ENCODE measurements around the gene METTL9.

Gene METTL9

DNA sequence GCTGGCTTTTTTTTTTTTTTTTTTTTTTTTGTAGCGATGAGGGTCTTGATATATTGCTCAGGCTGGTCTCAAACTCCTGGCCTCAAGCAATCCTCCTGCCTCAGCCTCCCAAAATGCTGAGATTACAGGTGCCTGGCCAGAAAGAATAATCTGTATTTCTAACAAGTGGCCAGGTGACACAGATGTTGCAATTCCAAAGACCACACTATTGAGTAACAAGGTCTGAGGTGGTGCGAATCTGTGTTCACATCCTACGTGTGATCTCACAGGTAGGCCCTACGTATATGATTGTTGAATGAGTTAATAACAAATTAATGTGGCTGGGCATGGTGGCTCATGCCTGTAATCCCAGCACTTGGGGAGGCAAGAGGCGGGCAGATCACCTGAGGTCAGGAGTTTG lies 97.7 kb downstream of the METTL9 start:
- intact Hi-C loops (cut with DNase I; ENCODE audit: low total_unique reads) = no loop called here
- TF ChIP-seq, protein P1, sequence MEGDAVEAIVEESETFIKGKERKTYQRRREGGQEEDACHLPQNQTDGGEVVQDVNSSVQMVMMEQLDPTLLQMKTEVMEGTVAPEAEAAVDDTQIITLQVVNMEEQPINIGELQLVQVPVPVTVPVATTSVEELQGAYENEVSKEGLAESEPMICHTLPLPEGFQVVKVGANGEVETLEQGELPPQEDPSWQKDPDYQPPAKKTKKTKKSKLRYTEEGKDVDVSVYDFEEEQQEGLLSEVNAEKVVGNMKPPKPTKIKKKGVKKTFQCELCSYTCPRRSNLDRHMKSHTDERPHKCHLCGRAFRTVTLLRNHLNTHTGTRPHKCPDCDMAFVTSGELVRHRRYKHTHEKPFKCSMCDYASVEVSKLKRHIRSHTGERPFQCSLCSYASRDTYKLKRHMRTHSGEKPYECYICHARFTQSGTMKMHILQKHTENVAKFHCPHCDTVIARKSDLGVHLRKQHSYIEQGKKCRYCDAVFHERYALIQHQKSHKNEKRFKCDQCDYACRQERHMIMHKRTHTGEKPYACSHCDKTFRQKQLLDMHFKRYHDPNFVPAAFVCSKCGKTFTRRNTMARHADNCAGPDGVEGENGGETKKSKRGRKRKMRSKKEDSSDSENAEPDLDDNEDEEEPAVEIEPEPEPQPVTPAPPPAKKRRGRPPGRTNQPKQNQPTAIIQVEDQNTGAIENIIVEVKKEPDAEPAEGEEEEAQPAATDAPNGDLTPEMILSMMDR (IDR thresholded peaks at IDR 0.05) = no peak
- no peaks in the 10 kb centered on the region for H3K36me3 ChIP-seq
- H3K4me3 ChIP-seq = no peak overlapping the region
- H3K27me3 ChIP-seq = no peaks in the 10 kb centered on the region
- H3K27ac ChIP-seq = no peak overlapping the region
- DNase-seq = no peak
- no peaks in the 10 kb centered on the region for H3K4me1 ChIP-seq
- no peaks in the 10 kb centered on the region for H3K9me3 ChIP-seq

DNA sequence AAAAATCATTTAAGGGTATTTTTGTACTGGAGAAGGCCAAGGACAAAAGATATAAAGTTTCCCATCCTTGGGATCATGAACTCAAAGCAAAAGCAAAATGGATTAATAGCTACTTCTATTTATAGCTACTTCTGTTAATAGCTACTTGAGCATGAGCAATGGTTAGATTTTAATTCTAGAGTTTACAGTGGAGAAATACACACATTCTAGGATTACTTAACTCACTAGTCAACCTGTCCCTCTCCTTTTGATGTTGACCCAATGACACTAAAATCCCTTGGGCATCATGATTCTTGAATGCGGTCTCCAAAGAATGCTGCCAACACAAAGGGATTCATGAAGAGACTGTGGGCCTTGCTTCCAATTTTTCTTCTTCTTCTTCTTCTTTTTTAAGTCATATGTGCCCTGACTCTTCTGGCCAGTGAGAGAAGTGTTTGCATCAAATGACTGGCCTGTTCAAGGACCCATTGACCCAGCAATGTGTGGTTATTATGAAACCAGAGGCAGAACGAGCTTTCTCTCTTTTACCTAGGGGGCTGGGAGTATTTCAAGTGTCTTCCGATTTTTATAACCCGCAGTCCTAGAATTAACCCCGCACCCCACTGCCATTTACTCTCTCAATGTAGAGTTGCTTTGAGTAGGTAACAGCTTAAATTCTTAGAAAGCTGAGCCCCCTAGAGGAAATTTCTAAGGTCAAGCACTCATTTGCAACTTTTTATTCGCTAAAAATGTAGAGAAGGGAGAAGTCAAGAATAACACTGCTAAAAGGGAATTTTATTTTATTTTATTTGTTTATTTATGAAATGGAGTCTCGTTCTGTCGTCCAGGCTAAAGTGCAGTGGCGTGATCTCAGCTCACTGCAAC lies 99.0 kb downstream of the METTL9 start:
- Histone ChIP-seq H3K4me3 (no peak overlapping the region), H3K9me3 (no peaks in the 10 kb centered on the region), H3K36me3 (no peaks in the 10 kb centered on the region), H3K27me3 (no peaks in the 10 kb centered on the region), H3K4me1 (no peaks in the 10 kb centered on the region), H3K27ac (no peak overlapping the region)
- no peak for DNase-seq
- TF ChIP-seq, protein P1 (IDR thresholded peaks at IDR 0.05) = no peak
- intact Hi-C loops (cut with DNase I; ENCODE audit: low total_unique reads) = no loop called here

DNA sequence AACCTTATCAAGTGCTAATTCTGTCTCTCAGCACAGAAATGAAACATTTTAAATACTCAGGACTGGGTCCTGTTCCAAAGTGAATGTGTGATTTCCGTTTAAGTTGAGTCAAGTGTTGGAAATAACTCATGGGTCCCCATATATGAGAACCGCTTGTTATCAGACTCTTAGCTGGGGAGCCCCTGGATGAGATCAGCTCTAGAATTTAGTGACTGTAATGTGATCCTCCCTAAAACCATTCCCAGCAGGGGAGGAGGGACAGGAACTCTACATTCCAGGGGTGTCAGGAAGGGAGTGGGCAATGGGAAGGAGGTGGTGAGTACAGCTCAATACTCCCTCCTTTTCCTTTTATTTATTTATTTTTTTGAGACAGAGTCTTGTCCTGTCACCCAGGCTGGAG lies 101.9 kb downstream of the METTL9 start:
- Histone ChIP-seq H3K36me3 (no peaks in the 10 kb centered on the region), H3K4me1 (no peaks in the 10 kb centered on the region), H3K27ac (no peak overlapping the region), H3K9me3 (no peaks in the 10 kb centered on the region), H3K4me3 (no peak overlapping the region), H3K27me3 (no peaks in the 10 kb centered on the region)
- DNase-seq = no peak
- intact Hi-C loops (cut with DNase I; ENCODE audit: low total_unique reads) = no loop called here
- TF ChIP-seq, protein P1 (IDR thresholded peaks at IDR 0.05) = no peak

DNA sequence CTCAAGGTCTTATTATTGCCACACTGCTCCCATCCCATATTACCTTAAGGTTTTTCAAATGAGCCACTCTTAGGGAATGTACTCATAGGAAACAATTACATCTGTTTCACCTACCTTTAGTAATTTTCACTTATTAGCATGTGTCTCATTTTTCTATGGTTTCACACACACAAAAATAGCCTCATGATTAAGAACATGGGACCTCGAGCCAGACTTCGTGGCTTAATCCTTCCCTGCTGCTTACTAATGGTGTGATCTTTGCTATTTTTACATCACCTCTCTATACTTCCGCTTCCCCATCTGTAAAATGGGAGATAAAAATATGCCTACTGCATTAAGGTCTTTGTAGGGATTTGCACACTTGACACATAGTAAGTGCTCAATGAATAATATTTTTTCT lies 102.9 kb downstream of the METTL9 start:
- TF ChIP-seq, protein P1 (IDR thresholded peaks at IDR 0.05) = no peak
- Histone ChIP-seq H3K27ac (no peak overlapping the region), H3K4me1 (no peaks in the 10 kb centered on the region), H3K27me3 (no peaks in the 10 kb centered on the region), H3K9me3 (no peaks in the 10 kb centered on the region), H3K4me3 (no peak overlapping the region), H3K36me3 (no peaks in the 10 kb centered on the region)
- DNase-seq = no peak
- intact Hi-C loops (cut with DNase I; ENCODE audit: low total_unique reads) = no loop called here

DNA sequence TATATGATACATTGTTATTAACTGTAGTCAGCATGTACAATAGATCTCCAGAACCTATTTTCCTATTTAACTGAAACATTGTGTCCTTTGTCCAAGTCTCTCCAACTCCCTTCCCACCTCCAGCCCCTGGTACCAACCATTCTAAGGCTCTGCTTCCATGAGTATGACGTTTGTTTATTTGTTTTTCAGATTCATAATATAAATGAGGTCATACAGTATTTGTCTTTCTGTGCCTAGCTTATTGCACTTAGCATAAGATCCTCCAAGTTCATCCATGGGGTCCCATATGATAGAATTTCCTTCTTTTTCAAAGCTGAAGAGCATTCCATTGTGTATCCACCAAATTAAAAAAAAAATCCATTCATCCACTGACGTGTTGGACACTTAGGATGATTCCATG lies 103.8 kb downstream of the METTL9 start:
- H3K9me3 ChIP-seq = no peaks in the 10 kb centered on the region
- no peak overlapping the region for H3K27ac ChIP-seq
- no peak overlapping the region for H3K4me3 ChIP-seq
- no peak for DNase-seq
- peaks cover 0 to under 1% (median 0%) of the 10 kb centered on the region in 4 donors for H3K4me1 ChIP-seq
- TF ChIP-seq, protein P1 (IDR thresholded peaks at IDR 0.05) = no peak
- intact Hi-C loops (cut with DNase I; ENCODE audit: low total_unique reads) = no loop called here
- H3K27me3 ChIP-seq = no peaks in the 10 kb centered on the region
- no peaks in the 10 kb centered on the region for H3K36me3 ChIP-seq

Data from tibial artery (tissue), 4 donors.